HG02642 (cell line): ENCODE data around the gene GRID2IP.
"Not testable (repeated sequence)": the region's sequence is repeated elsewhere in the genome, so short reads cannot be mapped to it uniquely, and the experiment has no call there.

Experiments
- ATAC-seq: cut with Tn5 transposase; IDR thresholded peaks from one replicate; pipeline ENCODE4 v1.9.1; 2021; ENCODE audit warnings: mild to moderate bottlenecking; ENCODE audit not compliant: unreplicated experiment, poor library complexity

GRID2IP gene

DNA sequence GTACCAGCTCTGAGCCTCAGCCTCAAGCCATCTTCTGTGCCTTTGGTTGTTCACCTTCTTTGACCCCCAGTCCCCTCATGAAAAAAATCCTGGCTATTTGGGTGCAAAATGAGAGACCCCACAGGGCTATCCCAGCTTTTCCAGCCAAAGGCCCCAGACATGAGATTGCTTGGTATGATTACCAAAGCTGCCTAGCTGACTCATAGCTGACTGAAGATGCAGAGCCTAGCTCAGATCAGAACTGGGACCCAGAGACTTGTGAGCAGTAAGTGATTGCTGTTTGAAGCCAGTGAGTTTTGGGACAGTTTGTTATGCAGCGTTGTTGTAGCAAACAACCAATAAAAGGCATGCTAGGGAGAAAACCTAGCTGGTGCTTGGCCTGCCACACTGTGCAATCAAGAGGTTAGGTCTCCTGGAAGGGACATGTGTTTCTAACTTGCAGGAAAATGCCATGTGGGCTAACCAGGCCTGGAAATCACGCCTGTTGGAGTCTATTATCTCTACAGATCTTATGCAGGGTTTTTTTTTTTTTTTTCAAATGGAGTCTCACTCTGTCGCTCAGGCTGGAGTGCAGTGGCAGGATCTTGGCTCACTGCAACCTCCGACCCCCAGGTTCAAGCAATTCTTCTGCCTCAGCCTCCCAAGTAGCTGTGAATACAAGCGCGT is 55.5 kb downstream of the GRID2IP start:
- no peak for ATAC-seq

DNA sequence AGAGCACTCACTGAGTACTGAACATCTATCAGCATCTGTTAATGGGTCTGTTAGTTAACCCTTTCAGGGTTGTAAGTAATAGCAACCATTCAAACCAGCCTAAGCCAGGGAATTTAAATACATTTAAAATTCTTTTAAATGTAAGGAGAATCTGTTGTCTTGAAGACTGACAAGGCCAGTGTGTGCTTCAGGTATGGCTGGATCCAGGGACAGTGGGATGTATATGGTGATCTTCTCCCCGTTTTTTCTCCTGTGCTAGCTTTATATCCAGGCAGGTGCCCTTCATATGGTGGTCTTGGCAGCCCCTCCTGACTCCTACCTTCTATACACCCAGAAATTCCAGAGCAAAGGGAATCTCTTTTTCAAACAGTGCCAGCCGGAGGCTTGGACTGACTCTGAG is 56.9 kb downstream of the GRID2IP start:
- ATAC-seq, result no peak

DNA sequence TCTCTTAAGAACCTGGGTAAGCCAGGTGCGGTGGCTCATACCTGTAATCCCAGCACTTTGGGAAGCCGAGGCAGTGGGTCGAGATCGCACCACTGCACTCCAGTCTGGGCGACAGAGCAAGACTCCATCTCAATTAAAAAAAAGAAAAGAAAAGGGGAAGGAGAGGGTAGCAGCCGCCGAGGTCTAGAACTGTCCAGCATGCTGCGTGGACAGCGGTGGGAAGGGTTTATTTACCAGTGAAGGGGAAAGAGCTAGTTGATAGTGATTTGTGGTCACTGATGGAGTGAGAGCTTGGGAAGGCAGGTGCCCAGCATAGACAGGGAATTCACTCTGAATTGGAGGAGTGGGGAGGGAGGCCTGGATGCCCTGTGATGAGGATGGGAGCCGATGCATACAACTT is 60.1 kb downstream of the GRID2IP start:
- ATAC-seq, result no peak

DNA sequence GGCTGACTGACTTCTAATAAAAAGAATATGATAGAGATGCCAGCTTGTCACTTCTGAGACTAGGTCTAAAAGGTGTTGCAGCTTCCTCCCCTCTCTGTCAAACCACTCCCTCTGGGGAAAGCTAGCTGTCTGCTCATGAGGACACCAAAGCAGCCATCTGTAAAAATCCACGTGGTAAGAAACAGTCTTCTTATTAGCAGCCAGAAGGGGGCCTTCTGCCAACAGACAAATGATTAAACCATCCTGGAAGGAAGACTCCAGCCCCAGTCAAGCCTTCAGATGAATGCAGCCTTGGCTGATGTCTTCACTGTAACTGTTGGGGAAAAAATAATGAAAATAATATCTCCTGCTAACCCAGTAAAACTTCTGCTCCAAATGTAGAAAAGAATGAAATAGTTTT is 61.6 kb downstream of the GRID2IP start:
- no peak for ATAC-seq

DNA sequence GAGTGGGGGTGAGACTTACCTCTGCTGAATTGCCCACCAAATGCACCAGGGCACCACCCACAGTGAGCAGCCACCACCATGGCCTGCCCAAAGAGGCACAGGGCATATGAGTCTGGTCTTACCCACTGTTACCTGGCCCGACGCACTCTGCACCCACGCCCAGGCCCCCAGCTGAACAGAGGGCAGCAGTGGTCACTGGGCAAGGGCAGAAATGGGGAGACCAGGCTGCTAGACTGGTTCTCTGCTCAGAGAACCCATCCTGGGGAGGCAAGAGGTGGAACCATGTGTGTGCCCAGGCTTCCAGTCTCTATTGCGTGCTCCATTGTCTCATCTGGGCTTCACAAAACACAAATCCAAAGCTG is 64.1 kb downstream of the GRID2IP start:
- no peak for ATAC-seq

DNA sequence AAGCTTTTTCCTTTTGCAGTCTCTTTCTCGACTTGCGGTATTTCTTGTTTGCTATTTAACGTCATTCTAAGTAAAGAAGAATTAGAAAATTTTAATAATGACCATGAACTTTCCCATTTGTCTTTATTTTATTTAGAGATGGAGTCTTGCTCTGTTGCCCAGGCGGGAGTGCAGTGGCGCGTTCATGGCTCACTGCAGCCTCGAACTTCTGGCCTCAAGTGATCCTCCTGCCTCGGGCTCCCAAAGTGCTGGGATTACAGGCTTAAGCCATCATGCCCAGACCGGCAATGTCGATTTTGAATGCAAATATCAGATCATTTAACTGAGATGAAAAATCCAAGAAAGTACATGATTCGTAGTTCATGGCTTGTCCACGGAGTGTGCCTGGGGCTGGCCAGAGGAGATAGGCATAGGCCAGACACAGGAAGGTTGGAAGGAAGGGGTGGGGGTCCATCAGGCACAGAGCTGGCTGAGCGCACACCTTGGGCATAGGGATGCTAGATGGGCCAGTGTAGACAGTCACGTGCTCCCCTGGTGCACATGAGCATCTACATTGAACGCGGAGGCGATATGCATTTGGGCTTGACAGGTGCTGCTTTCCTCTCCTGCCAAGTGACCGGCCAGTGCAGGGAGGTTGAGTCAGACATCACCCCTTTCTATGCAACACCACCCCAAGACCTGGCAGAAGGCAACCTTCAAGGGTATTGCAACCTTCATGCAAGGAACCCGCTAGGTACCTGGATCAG is 64.7 kb downstream of the GRID2IP start:
- no peak for ATAC-seq

DNA sequence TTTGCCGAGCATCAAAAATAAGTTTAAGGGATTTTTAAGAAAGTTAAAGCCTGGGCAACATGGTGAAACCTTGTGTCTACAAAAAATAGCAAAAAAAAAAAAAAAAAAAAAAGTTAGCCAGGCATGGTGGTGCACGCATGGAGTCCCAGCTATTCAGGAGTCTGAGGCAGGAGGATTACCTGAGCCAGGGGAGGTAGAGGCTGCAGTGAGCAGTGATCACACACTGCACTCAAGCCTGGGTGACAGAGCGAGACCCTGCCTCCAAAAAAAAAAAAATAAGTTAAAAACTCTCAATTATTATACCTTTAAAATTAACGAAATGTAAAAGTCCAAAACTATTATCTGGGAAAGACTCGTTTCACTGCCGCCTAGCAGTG is 68.5 kb downstream of the GRID2IP start:
- ATAC-seq, result no peak

DNA sequence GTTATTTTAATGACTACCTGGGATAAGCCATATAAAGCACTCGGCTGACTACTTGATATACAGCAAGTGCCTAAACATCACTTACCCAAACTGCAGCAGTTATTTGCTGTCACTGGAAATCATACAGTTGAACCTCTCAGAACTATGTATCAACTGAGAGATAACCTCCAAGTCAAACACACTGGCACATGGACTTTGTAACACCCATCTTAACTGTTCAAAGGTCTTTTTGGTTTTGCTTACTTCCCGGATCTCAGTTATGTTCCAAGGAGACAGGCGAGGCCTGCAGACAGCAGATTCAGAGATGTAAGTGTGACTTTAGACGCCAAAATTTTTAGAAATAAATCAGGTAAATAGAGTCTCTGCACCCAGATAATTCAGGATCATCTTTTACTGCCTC is 69.0 kb downstream of the GRID2IP start:
- no peak for ATAC-seq

DNA sequence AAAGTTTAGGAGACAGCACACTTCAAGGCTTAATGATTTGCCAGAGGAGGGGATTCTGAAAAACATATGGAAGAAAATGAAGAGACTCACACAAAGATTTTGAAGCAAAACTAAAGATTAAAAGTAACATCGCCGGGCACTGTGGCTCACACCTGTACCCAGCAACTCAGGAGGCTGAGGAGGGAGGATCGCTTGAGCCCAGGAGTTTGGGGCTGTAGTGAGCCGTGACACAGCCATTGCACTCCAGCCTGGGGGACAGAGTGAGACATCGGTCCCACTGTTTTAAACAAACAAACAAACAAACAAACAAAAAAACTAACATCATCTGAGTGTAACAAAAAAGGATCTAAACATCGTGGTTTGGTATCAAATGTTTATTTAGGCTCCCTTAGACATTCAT is 69.8 kb downstream of the GRID2IP start:
- ATAC-seq, result no peak

DNA sequence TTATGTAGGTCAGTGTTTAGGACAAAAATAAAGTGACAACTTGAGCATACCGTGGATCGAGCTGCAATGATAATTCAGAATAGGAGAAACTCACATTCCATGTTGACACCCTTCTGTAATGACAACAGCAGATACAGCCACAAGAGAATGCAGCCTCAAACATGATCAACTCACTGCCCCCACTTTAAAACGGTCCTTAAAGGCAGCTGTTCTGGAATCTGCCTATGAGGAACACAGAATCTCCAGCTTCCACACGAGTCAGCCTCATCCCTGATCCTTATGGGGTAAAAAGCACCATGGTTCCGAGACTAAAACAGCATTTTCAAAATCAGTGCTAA is 71.0 kb downstream of the GRID2IP start:
- no peak for ATAC-seq

DNA sequence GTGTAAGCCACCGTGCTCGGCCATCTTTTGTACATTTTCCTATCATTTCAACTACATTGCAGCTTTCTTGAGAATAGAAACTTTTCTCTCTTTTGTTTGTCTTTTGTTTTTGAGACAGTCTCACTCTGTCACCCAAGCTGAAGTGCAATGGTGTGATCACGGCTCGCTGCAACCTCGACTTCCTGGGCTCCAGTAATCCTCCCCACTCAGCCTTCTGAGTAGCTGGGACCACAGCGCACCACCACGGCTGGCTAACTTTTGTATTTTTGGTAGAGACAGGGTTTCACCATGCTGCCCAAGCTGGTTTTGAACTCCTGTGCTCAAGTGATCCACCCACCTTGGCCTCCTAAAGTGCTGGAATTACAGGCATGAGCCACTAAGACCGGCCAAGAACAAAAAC is 72.2 kb downstream of the GRID2IP start:
- ATAC-seq, result no peak

DNA sequence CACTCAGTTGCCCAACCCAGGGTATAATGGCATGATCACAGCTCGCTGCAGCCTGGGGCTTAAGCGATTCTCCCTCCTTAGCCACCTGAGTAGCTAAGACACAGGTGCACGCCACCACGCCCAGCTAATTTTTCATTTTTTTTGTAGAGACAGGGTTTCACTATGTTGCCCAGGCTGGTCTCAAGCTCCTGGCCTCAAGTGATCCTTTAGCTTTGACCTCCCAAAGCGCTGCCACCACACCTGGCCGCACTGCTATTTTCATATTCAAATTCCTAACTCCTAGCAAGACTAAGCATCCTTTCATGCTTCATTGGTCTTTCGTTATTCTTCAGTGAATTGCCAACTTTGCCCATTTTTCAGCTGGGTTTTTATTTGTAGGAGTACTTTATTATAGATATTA is 73.1 kb downstream of the GRID2IP start:
- no peak for ATAC-seq

DNA sequence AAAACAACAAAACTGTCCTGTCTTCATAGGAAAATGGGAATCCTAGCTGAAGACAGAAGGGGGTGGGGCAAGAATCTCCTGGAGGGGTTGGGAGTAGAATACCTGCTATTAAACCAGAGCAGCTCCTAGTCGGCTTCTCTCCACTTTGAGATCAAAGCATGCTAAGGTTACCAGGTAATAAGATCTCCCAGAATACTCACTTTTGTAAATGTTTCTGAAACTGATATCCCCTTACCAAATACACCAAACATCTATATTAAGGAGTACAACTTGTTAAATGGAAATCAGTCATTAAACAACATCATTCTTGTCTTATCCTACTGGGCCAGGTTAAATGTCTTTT is 74.0 kb downstream of the GRID2IP start:
- no peak for ATAC-seq

DNA sequence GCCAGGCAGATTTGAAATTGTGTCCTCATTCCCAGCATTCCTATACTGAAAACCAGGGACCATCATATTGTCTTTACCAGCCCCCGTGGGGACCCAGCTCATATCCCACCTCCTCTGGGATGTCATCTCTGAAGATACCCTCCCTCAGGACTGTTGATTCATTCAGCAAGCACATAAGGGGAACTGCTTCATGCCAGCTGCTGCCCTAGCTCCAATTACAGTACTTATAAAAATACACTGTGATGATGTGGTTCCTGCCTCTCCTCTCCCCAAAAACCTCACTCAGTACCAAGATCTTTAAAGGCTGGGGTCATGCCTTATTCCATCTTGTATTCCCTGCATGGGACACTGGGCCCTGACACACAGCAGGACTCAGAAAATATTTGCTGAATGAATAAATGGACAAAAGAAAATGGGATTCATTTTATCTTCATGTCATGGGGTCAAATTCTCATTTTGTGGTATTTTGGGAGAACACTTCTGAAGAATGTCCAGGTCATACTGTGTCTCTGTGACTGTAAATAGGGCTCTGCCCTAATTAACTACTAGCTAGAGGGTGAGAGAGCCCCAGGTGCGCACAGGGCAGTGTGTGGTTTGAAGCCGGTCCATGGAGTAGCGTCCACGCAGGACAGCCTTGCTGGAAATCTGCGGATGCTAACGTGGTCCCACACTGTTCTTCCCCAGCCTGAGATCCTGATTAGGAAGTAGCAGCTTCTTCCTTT is 74.5 kb downstream of the GRID2IP start:
- no peak for ATAC-seq

DNA sequence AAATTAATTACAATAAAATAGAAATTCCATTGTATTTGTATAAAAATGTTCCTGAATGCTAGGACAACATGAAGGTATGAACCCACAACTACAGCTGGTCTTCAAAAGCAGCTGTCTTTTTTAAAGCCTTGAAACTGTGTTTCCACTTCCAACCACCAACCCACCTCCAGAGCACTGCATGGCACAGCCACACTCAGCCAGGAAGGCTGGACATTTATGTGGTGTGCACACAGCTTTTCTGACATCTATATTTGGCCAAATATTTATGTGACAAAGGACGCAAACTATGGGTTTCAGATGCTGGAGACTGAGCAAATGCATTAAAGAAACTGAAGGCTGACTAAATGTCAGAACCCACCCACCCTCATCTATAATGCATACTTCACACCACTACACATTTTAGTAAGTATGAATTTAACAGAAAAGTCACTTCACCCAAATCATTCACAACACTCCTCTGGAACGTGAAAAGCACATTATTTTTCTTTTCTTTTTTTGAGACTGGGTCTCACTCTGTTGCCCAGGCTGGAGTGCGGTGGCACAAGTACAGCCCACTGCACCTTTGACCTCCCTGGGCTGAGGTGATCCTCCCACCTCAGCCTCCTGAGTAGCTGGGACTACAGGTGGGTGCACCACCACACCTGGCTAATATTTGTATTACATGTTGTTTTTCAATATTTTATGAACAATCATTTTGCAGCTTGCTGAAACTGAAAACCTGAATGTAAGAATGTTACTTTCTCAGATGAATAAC is 75.7 kb downstream of the GRID2IP start:
- ATAC-seq, result no peak

DNA sequence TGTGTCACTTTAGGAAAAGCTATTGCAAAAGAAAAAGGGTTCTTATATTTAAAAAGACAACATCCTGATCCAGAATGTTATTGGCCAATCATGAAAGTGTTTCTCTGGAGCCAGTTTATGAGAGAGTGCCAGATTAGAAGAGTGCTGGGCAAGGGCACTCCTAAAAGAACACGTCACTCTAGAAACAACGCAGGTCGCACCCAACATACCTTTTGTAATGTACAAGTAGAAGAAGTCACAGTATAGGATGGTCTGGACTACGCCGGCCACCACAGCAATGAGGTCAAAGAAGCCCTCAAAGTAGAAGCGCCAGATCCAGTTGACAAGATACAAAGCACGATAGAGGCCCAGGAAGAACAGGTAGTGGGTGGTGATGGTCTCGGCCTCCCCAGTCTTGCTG is 85.4 kb downstream of the GRID2IP start:
- no peak for ATAC-seq

DNA sequence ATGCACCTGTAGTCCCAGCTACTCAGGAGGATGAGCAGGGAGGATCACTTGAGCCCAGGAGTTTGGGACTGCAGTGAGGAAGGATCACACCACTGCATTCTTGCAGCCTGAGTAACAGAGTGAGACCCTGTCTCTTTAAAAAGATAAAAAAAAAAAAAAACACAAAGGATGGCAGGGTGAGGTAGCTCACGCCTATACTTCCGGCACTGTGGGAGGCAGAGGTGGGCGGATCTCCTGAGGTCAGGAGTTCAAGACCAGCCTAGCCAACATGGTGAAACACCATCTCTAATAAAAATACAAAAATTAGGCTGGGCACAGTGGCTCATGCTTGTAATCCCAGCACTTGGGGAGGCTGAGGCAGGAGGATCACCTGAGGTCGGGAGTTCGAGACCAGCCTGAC is 87.7 kb downstream of the GRID2IP start:
- ATAC-seq, result not testable (repeated sequence)

DNA sequence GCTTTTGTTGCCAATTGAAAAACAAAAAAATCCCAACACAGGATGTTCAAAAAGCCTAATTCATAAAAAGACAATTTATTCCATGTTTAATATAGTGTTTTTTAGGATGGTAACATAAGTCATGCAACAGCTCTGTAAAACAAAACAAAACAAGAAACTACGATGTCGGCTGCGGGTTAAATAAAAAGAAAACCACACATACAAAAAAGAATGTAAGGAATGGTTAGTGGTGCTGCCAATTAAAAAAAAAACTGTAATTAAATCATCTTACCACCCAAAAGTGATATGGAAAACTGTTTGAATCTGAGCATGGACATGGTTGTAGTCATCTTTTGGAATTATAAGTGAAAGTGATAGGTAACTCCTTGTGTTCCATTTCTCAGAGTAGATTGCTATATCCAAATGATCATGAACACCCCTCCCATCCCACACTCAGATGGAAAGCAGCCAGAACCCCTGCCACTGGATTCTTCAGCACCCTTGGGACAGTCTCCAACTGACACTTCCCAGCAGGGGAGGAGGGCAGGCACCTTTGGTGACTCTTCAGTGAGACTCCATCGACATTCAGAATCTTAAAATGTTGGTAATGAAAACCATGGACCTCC is 89.2 kb downstream of the GRID2IP start:
- no peak for ATAC-seq

DNA sequence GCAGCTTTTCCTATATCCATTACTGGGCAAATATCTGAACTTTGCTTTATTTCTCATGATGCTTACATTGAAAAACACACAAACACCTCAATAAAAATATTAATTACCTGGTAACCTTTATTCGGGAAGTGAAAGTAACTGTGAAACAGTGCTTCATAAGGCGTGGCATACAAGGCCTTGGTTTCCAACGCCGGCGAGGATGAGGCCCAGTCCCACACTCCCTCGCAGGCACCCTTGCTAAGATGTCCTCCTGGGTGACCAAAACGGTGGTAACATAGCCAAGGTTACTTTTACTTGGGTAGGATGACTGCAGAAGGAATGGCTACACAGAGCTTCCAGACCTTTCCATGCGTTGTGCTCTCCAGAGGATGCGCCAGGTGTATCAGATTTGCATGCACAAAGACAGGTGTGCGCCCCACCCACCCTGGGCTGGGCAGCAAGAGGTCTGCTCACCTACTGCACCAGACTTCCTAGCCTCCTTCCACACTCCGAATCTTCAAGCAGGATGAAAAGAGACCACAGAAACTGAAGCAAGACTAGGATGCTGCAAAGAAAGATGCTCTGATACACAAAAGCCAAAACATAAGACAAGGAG is 90.2 kb downstream of the GRID2IP start:
- ATAC-seq, result no peak

DNA sequence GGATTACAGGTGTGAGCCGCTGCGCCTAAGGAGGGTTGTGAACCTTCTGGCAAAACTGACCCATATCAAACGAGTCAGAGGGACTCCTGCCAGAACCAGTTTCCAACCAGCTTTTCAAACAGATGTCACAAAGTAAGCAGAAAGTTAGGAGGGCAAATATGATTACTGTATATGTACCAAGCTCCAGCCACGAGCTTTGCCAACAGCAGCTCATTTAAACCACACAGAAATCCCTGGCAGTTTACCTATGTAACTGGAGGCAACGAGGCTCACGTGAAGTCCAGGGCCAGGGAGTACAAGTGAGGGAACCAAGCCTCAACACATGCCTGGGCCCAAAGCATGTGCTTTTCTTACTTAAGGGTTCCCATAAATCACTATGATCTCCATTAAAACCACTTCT is 91.0 kb downstream of the GRID2IP start:
- ATAC-seq, result no peak
